NCI-H146 (cell line): ENCODE results near the gene CMIP.

Source experiments
- DNase-seq: peaks from one replicate; lab custom pipeline; 2025; lab: John Stamatoyannopoulos, UW

Gene CMIP

DNA sequence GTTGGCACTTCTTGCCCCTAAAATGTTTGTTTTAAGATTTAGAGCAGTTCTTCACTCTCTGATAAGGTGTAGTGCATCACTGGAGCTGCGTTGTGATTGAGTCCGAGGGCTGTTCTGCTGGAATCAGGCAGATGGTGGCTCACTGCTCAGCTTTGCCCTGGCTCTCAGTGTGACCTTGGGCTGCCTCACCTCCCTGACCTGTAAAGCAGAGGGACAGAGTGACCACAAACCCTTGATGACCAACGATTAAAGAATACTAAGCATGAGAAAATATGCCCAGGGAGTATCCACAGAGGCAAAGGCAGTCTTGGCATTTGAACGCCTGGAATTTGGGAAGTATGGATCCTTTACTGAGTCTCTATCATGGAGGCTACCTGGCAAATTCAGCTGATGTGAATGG, 18.1 kb downstream of the CMIP start:
- DNase-seq, result no peak

DNA sequence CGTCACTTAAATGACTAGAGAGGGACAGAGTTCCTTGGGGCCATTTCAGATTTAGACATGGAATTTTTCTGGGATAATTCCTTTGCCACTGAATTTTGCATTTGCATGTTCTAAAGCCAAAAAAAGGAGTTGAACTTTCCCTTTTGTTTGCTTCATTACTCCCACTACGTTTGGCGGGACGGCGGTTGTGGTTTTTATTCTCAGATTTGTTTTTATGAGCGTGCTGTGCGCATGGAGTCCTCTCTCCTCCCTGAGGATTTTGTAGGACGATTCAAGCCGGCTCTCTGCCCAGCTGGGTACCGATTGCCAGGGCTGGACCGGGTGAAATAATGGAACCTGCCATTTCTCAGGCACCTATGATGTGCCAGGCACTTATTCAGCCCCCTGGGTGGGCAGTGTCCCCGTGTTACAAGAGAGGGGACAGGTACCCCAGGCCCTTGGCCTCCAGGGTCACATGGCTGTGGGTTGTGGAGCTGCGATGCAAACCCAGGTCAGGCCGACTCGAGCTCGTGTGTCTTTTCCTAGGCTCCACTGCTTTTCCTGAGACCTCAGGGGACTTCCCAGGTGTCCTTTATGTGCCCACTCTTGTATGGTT, 18.8 kb downstream of the CMIP start:
- DNase-seq, result no peak

DNA sequence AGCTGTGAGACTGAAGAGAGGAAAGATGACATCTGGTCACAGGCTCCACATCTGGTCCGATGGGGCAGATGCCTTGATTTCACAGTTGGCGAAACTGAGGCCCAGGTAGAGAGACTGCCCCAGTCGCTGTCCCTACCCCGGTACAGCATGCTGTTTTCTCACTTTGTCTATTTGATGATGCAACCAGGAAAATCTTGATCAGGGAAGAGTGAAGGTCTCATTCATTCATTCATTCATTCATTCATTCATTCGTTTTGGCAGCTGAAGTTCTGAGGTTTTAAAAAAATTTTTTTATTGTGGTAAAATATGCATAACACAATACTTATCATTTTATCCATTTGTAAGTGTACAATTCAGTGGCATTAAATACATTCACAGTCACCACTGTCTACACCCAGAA, 19.7 kb downstream of the CMIP start:
- no peak for DNase-seq

DNA sequence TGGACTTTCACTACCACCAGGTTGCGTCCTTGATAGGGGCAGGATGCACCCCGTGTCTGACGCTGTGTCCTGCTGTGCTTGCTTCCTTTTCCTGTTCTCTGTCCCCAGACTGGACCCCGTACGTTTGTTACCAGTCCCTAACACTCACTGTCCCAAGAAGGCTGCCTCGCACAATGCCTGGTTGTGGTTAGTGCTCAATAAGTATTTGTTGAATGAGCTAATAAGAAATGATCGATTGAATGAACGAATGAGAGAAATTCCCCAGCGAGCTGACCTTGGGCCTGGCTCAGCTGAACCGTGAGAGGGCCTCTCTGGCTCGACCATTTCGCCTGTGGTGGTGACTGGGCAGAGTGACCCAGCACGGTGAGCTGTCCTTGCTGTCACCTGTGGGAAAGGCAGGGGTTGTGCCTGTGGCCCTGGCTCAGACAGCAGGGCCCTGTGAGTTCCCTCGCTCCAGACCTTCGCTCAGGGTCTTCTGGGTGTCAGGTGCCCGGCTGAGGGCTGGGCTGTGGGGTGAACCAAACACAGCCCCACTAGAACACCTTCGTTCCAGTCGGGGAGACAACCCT, 20.9 kb downstream of the CMIP start:
- DNase-seq, result no peak

DNA sequence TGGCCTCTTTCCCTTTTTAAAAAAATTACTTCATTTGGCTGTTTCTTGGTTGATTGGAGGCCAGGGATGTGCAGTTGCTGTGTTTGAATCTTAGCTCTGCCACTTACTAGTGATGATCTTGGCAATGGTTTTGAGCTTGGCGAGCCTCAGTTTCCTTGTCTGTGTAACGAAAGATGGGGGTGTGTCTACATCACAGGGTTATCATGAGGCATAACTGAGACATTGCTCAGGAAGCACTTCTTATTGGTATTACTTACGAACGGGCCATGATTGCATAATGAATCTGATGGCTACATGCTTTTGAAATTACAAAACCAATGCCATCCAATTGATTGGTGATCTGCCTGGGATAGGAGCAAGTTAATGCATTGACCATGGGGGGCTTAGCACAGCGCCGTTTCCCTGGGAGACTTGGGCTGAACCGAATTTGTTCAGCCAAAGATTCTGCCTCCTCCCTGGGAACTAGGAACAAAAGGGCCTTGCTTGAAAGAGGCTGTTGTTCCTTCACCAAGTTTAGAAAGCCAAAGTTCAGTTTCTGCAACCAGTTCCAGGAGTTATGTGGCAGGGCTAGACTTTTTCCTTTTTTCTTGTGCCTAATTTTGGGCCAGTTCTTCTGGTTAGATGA, 21.9 kb downstream of the CMIP start:
- no peak for DNase-seq

DNA sequence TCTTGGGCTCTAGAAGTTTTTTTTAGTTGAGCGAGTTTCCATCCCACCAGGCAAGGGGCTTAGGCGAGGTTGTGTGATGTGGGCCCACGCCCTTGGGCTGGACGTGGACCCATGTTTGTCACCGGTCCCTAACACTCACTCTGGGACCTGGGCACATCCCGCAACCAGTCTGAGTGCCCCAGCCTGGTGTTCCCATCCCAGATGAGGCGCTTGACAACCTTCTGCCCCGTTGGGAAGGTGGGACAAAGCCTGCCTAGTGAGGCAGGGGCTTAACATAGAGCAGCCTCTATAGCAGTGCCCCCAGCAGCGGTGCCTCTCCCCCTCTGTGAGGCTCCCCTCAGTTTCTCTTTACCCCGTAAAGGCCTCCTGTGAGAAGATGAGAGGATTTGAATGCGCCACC, 22.5 kb downstream of the CMIP start:
- no peak for DNase-seq

DNA sequence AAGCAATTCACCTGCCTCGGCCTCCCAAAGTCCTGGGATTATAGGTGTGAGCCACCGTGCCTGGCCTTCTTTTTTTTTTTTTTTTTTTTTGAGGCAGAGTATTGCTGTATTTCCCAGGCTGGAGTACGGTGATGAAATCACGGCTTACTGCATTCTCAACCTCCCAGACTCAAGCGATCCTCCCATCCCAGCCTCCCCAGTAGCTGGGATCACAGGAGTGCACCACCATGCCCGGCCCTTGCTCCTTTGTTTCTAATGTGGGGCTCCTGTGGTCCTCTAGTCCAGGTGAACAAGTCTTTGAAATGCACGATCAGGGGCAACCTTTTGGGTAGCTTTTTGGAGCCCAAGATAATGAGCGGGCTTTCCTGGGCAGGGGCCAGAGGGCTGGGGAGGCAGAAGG, 23.2 kb downstream of the CMIP start:
- no peak for DNase-seq

DNA sequence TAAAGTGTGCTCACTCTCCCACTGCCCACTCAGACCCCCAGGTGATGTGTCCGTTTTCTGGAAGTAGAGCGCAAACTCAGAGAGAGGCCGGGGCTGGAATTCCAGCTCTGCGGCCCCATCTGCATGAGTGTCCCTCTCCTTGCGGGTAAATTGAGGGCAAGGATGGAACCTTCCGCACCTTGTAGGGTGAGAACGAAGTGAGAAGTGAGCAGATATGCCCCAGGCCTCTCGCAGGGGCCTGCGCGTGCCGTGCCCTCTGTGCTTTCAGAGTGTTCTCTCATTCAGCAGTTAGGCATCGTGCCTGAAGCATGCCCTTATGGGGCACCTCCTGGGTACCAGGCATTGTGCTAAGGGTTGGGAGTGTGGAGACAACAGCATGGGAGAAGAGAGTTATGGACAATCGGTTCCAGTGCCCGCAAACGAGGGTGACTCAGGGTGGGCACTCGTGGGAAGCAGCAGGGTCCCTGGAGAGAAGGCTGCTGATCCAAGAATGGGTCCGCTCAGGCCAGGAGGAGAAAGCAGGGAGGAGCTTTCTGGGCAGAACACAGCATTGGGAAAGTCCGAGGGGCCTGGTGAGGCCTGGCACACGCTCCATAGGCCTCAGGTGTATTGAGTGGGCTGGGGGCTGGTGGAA, 23.8 kb downstream of the CMIP start:
- DNase-seq, result no peak

DNA sequence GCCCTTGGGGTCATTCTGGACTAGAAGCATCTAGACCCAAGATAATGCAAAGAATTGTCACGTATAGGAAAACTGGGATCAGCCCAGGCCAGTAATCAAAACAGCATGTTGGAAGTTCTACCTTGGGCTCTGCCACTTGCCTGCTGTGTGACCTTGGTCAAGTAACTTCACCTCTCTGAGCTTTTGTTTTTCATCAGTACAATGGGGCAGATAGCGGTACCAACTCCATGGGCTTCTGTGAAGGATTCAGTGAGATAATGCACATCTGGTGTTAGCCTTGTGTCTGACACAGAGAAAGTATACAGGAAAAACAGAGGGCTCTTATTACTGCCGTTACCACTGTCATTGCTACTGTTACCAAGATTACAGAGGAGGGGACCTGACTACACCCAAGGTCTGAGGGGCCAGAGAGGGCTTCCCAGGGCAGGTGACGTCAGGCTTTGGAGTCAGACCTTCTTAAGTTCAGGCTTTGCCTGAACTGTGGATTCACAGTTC, 24.6 kb downstream of the CMIP start:
- no peak for DNase-seq

DNA sequence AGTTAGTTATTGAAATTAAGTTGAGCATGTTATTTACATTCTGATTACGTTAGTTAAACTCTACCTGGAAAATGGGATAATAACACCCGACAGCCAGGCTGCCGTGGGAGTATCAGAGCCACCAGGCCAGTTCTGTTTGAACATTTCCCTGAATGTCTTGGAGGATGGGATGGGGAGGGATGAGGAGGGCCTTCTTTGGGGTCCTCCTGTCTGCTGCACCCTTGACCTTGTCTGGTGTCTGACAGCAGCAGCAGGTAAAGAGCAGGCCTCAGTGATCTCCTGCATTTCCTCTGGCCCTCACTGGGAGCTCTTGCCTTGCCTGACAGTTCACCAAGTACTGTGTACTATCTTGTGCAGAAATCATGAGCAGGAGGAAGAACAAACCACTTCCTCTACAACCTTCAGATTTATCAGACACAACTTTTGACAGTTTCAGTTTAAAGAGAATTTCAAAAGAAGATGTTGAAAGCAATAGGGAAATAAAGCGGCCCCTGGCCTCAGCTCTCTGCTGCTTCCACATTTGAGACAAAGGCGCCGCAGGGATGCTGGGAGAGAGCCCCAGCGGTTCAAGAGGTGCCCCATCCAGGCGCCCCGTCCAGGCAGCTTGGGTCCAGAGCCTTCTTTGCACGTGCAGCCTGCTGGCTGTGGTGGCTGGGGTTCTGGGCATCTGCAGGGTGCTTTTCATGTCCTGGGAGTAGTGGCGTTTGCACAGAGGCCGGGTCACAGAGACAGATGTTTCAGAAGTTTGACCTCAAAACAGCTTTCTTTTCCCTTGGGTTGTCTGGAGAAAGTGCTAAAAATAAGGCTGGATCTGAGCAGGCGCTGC, 25.3 kb downstream of the CMIP start:
- no peak for DNase-seq

DNA sequence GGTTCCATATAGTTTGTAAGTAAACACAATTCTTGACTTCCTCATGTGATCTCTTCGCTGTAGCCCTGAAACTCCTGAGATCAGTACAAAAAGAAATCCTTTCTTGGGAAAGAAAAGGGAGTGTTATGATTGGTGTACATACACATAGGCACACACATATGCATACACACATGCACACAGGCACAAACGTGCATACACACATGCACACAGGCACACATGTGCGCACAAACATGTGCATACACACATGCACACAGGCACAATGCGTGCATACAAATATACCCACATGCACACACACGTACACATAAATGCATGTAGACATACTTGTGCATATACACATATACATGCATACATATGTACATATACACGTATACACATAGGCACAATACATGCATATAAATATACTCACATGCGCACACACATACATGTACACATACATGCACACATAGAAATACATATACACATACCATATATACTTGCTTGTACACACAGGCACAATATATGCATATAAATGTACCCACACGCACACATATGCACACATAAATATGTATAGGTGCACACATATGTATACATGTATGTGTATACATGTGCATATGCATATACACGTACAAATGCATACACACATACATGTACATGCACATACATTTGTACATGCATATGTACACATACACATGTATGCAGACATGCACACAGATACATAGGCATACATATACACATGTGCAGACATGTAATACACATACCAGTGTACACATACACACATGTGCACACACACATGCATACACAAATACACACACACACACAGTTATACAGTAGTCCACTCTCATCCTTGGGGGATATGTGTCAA, 26.4 kb downstream of the CMIP start:
- DNase-seq, result no peak

DNA sequence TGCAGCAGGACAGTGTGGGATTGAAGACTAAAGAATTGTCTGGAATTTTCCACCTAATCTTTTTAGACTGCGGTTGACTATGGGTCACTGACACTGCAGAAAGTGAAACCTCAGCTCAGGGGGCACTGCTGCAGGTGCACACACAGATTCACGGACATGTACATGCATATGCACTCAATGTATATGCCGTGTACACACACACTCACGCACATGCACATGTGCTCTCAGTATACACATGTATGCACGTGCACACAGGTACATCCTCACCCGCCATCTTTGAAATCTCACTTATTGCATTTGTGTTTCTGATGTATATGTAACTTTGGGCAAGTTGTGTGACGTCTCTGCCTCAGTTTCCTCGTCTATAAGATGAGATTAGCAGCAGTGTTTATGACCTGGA, 27.3 kb downstream of the CMIP start:
- DNase-seq, result no peak

DNA sequence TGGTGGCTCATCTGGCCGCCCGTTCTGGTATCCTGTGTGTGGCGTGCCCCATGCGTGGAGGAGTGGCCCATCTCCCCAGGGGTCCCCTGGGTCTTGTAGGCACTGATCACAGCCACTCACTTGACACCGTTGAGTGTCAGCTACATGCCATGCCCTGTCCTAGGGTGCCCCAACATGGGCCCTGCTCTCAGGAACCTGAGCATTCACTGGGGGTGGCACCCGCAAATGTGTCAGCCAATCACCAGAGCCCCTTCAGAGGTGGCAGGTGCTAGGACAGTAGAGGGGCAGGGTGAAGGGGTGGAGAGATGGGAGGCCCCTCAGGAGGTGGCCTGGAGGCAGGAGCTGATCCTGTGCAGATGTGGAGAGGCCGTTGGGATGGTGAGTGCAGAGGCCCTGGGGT, 27.8 kb downstream of the CMIP start:
- no peak for DNase-seq

DNA sequence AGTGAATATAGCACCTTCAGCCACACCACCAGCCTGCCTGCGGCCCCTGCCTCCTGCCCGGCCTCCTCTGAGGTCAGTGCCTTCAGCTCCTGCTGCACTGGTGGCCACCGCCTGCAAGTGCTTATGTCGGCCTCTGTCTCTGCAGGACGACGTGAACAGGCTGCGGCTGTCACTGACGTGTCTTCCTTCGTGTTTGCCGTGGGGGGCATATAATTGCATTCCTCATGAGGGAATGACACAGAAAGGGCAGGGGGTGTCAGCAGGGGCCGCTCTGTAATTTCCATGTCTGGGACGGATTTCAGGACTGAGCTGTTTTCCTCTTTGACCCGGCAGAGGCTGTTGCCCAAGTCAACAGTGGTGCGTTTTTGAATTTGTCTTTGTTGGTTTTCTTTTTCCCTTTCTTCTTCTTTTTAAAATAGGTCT, 28.5 kb downstream of the CMIP start:
- no peak for DNase-seq

DNA sequence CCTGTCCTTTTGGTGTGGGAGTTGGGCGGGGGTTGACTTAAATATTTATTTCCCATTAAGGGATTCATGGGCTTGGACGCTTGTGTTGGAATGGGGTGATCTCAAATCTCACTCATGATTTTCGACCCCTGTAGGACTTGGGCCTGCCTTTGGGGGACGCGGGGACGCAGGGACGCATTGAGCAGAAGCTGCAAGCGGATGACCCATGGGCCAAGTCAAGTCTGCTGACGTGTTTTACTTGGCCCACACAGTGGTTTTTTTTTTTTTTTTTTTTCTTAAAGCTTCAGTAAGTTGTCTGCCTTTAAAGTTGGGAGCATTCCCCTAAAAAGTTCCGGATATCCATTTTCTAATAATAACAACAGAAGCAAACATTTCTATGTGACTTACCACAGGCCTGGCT, 28.9 kb downstream of the CMIP start:
- no peak for DNase-seq

DNA sequence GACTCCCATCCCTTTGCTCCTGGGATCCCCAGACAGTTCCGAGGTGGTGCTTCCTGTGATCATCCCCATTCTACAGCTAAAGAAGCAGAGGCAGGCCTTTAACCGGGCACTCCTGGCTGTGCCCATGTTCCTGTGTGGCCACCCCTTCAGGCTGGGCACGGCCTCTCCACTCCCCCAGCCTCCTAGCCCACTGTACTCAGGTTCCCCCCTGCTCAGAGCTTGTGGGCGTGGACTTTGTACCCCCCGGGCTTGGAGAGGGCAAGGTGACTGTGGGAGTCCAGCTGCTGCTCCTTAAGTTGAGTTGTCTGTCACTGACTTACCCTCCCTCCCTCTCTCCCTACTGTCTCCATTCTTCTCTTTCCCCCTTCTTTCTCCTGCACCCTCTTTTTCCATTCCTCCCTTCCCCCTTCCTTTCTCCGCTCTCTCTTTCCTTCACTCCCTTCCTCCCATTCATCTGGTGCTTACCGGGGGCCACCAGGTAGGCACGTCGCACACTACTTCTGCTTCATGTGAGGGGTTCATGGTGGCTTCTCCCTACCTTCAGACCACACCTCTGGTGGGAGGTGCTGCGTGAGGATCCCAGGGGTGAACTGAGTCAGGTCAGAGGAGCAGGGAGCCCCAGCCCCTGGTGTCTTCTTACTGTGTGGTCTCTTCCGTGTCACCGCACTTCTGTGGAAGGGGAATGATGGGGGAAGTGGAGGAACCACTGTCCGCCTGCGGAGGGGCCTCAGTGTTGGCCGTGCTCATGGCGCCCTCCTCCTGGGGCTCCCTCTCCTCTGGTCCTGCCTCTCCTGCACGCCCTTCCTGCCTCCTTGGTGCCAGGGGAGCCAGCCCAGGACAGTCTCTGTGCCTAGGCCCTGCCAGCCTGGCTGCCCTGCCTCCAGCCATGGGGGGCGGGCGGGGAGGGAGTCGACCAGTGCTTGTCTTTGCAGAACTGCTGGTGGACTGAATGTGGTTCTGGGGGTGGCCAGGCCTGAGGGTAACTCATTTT, 29.7 kb downstream of the CMIP start:
- DNase-seq, result no peak

DNA sequence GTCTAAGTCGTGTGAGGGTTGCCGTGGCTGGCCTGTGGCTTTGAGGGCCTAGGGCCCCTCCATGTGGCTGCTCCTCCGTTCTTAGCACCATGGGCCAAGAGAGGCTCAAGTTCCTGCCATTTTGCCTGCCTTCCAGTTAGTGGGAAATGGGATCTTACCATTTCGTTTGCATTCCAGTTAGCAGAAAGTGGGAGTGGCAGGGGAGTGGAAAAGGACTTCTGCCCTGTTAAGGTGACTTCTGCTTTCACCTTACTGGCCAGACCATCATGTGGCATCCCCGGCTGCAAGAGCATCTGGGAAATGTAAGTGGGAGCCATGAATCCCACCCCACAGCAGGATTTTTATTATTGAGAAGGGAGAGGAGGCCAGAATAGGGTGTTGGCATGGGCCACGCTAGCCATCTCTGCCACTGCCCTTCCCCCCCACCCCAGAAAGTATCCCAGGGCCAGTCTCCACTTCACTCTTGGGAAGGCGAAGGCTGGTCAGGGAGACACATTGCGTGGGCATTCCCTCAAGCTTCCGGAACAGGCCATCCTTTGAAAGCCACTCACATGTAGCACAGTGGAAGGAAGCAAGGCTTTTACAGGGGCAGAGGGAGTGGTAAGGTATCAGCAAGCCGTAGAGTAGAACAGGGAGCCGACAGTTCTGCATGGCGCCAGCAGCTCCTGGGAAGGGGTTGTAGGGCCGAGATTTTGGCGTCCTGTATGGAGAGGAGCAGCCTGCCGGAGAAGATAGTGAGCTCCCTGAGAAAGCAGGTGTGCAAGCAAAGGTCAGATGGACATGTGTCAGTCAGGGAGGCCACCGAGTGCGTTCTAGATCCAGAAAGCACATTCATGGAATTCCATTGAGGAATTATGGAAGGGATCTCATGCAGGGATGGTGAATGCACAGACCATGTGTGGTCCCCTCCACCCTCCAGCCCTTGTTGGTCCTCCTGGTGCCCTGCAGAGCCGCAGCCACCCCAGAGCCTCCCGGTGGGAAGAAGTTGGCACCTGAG, 33.4 kb downstream of the CMIP start:
- DNase-seq, result no peak

DNA sequence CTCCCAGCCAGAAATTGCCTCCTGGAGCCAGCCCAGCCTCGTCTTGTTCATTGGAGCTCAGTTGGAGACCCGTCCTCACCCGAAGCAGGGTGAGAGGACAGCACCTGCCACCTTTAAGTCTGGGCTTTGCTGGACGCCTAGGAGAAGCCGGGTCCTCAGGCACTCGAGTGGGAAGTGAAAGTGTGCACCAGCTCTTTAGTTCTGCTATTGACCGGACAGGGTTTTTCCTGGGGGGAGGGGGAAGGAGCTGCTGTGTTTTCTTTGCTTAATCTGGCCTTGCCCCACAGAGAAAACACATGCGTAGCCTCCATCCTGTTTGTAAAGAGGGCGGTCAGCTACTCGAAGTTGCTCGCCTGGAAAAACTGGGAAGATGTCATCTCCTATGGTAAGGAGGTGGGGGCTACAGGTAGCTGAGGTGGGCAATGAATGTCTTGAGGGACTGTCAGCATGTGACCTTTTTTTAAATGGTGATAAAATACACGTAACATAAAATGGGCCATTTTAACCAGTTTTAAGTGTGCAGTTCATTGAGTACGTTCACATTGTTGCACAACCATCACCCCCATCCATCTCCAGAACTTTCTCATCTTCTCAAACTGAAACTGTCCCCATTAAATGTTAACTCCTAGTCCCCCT, 34.4 kb downstream of the CMIP start:
- no peak for DNase-seq
